HepG2 (cell line): ENCODE data around the gene GPC3.

Source experiments
- BHLHE40 ChIP-seq: IDR thresholded peaks from 2 replicates; pipeline ENCODE4 v1.6.1; 2011; ENCODE audit warnings: low read length, improper control_type of control experiment
- FOXA1 ChIP-seq, 2 experiments: fragments of 450-650 bp in 1 of 2; sonication (generic) in 1 of 2; formaldehyde crosslinking in 1 of 2; IDR thresholded peaks; 2 replicates each; pipeline versions ENCODE4 v1.4.0 to v1.6.1; 2016 to 2020; ENCODE audit warnings: missing genetic modification reagents in 1 of 2
- GATAD1 ChIP-seq: IDR thresholded peaks from 2 replicates; pipeline ENCODE4 v1.6.1; 2016; ENCODE audit warnings: missing genetic modification reagents, missing compliant biosample characterization
- POLR2A ChIP-seq, 2 experiments: IDR thresholded peaks; 2 replicates each; pipeline ENCODE4 v1.6.1; 2011; ENCODE audit warnings: low read depth in 2 of 2, low read length in 2 of 2, mild to moderate bottlenecking in 1 of 2, moderate library complexity in 1 of 2; ENCODE audit not compliant: insufficient read depth in 1 of 2
- POLR2AphosphoS5 ChIP-seq: IDR thresholded peaks from 2 replicates; pipeline ENCODE4 v1.6.1; 2012; ENCODE audit warnings: low read depth, low read length
- TBP ChIP-seq: sonication (generic); formaldehyde crosslinking; IDR thresholded peaks from 2 replicates; pipeline ENCODE4 v1.5.0; 2020; ENCODE audit warnings: missing genetic modification reagents
- ZNF318 ChIP-seq: sonication (generic); formaldehyde crosslinking; IDR thresholded peaks from 2 replicates; pipeline ENCODE4 v1.4.0; 2020; ENCODE audit warnings: mild to moderate bottlenecking, missing genetic modification reagents

- TF ChIP-seq POLR2A (IDR thresholded peaks at IDR 0.05; ENCODE audit: insufficient read depth in 1 of 2, low read depth in 2 of 2, low read length in 2 of 2) = no peak
- no peak for TF ChIP-seq ZNF318 (CRISPR knock-in tag)
- no peak for TF ChIP-seq GATAD1 (CRISPR knock-in tag)
- no peak for TF ChIP-seq FOXA1 (IDR thresholded peaks at IDR 0.05)
- TF ChIP-seq FOXA1 (CRISPR knock-in tag; IDR thresholded peaks at IDR 0.05) = no peak
- TF ChIP-seq POLR2AphosphoS5 = no peak
- TF ChIP-seq BHLHE40 = no peak
- no peak for TF ChIP-seq TBP (CRISPR knock-in tag)
Observed at GRCh38 chrX:133646719-133647116, 338.7 kb downstream of the GPC3 start.
